GM20000 (cell line): Measurements from ENCODE around the gene CPED1.
"Not testable (repeated sequence)": the region's sequence is repeated elsewhere in the genome, so short reads cannot be mapped to it uniquely, and the experiment has no call there.

Experiments
- DNase-seq: peaks from one replicate; pipeline ENCODE4 v3.0.0; 2012; ENCODE audit warnings: low spot score
- CTCF ChIP-seq: IDR thresholded peaks from 2 replicates; pipeline ENCODE4 v1.5.1; 2012; ENCODE audit warnings: mild to moderate bottlenecking, control low read depth; ENCODE audit errors: extremely low read depth, missing control alignments

CPED1 gene

GRCh38 chr7:121054925-121055324 is 66.4 kb downstream of the CPED1 start:
- no peak for DNase-seq
- TF ChIP-seq CTCF: no peak

- no peak for DNase-seq
- no peak for TF ChIP-seq CTCF
Observed at GRCh38 chr7:121057878-121058277, 69.4 kb downstream of the CPED1 start.

- TF ChIP-seq CTCF: no peak
- no peak for DNase-seq
Observed at GRCh38 chr7:121058975-121059374, 70.5 kb downstream of the CPED1 start.

- not testable (repeated sequence) for DNase-seq
Observed at GRCh38 chr7:121059979-121060509, 71.5 kb downstream of the CPED1 start.

GRCh38 chr7:121061677-121062582 is 73.4 kb downstream of the CPED1 start:
- DNase-seq: no peak
- no peak for TF ChIP-seq CTCF

GRCh38 chr7:121062671-121063279 is 74.3 kb downstream of the CPED1 start:
- TF ChIP-seq CTCF: no peak
- DNase-seq: no peak

- DNase-seq: not testable (repeated sequence)
Observed at GRCh38 chr7:121067717-121068116, 79.2 kb downstream of the CPED1 start.

GRCh38 chr7:121069346-121070100 is 81.0 kb downstream of the CPED1 start:
- no peak for DNase-seq
- TF ChIP-seq CTCF: no peak
